CD14-positive monocyte (primary cell): ENCODE measurements around the gene ARCN1. TPM values are rescaled to one million over a fixed set of nuclear protein-coding genes. Genes with fewer than 3 reads are reported as not detected.
"Not testable (repeated sequence)": the region's sequence is repeated elsewhere in the genome, so short reads cannot be mapped to it uniquely, and the experiment has no call there.

Source experiments
- DNase-seq, 3 donors: peaks; one replicate each; pipeline ENCODE4 v3.0.0-alpha.2; 2011 to 2022
- H2AFZ ChIP-seq: 2 replicates; pipeline ENCODE4 v1.6.0; 2012; ENCODE audit warnings: mild to moderate bottlenecking, low read depth, low read length, inconsistent platforms; ENCODE audit not compliant: insufficient read depth, poor library complexity, severe bottlenecking
- H3K27ac ChIP-seq, 2 donors: 1 replicate in 1 of 2; 2 replicates in 1 of 2; pipeline ENCODE4 v1.5.1; 2012 to 2013; ENCODE audit warnings: low read length in 2 of 2, control low read depth in 1 of 2, inconsistent platforms in 1 of 2, low read depth in 1 of 2, mild to moderate bottlenecking in 1 of 2
- H3K27me3 ChIP-seq, 2 donors: one replicate each; pipeline versions ENCODE4 v1.6.0 to v1.6.1; 2011 to 2013; ENCODE audit warnings: low read length in 2 of 2; ENCODE audit not compliant: control insufficient read depth in 2 of 2, insufficient read depth in 2 of 2
- H3K36me3 ChIP-seq, 2 donors: replicated peaks in 1 of 2; 1 replicate in 1 of 2; 2 replicates in 1 of 2; pipeline versions ENCODE4 v1.5.1 to v1.6.1; 2012 to 2013; ENCODE audit warnings: low read length in 2 of 2, control low read depth in 1 of 2, inconsistent platforms in 1 of 2, mild to moderate bottlenecking in 1 of 2; ENCODE audit not compliant: insufficient read depth in 2 of 2, control insufficient read depth in 1 of 2
- H3K4me1 ChIP-seq, 2 donors: 1 replicate in 1 of 2; 2 replicates in 1 of 2; pipeline versions ENCODE4 v1.5.1 to v1.6.1; 2012 to 2013; ENCODE audit warnings: low read length in 2 of 2, control low read depth in 1 of 2, inconsistent platforms in 1 of 2, mild to moderate bottlenecking in 1 of 2, moderate library complexity in 1 of 2; ENCODE audit not compliant: insufficient read depth in 2 of 2, control insufficient read depth in 1 of 2
- H3K4me2 ChIP-seq: replicated peaks from 2 replicates; pipeline ENCODE3; 2012; ENCODE audit warnings: low read length, moderate library complexity, mild to moderate bottlenecking; ENCODE audit not compliant: poor library complexity, severe bottlenecking; ENCODE audit errors: extremely low read depth
- H3K4me3 ChIP-seq, 3 experiments: fragments of 200-600 bp in 1 of 3; sonication (generic) in 1 of 3; replicated peaks in 1 of 3; 1 replicate in 2 of 3; 2 replicates in 1 of 3; pipeline ENCODE4 v1.5.1; 2011 to 2013; ENCODE audit warnings: low read length in 3 of 3, mild to moderate bottlenecking in 3 of 3, control low read depth in 2 of 3, low read depth in 2 of 3, inconsistent platforms in 1 of 3, moderate library complexity in 1 of 3
- H3K79me2 ChIP-seq: 2 replicates; pipeline ENCODE4 v1.6.0; 2012; ENCODE audit warnings: mild to moderate bottlenecking, control low read depth, inconsistent platforms, low read length, moderate library complexity; ENCODE audit not compliant: insufficient read depth
- H3K9ac ChIP-seq: 2 replicates; pipeline ENCODE4 v1.6.0; 2017; ENCODE audit warnings: low read length, mild to moderate bottlenecking; ENCODE audit not compliant: insufficient read depth, poor library complexity, severe bottlenecking
- H3K9me3 ChIP-seq, 2 donors: replicated peaks in 1 of 2; 1 replicate in 1 of 2; 2 replicates in 1 of 2; pipeline versions ENCODE4 v1.5.1 to v1.6.1; 2012 to 2013; ENCODE audit warnings: low read length in 2 of 2, control low read depth in 1 of 2; ENCODE audit not compliant: control insufficient read depth in 1 of 2, insufficient read depth in 1 of 2
- H4K20me1 ChIP-seq: 2 replicates; pipeline ENCODE4 v1.6.0; 2012; ENCODE audit warnings: mild to moderate bottlenecking, low read length, control low read depth, moderate library complexity; ENCODE audit not compliant: insufficient read depth
- H3K27ac Mint-ChIP-seq, 7 donors: one replicate each; pipeline ENCODE4 v1.8.0; 2020; ENCODE audit warnings: mild to moderate bottlenecking in 7 of 7, mixed read lengths in 7 of 7, moderate library complexity in 6 of 7, inconsistent platforms in 2 of 7
- H3K27me3 Mint-ChIP-seq, 3 donors: one replicate each; pipeline ENCODE4 v1.8.0; 2021 to 2022; ENCODE audit warnings: low read depth in 3 of 3, mild to moderate bottlenecking in 3 of 3, mixed read lengths in 3 of 3, moderate library complexity in 3 of 3, inconsistent platforms in 1 of 3
- H3K36me3 Mint-ChIP-seq, 2 donors: one replicate each; pipeline ENCODE4 v1.8.0; 2020; ENCODE audit warnings: mixed read lengths in 2 of 2, inconsistent platforms in 1 of 2, mild to moderate bottlenecking in 1 of 2
- H3K4me1 Mint-ChIP-seq: one replicate; pipeline ENCODE4 v1.8.0; 2020; ENCODE audit warnings: mild to moderate bottlenecking, mixed read lengths
- H3K4me3 Mint-ChIP-seq, 2 donors: one replicate each; pipeline ENCODE4 v1.8.0; 2020; ENCODE audit warnings: mild to moderate bottlenecking in 2 of 2, mixed read lengths in 2 of 2, moderate library complexity in 1 of 2
- H3K9me3 Mint-ChIP-seq, 7 donors: one replicate each; pipeline ENCODE4 v1.8.0; 2020 to 2022; ENCODE audit warnings: mixed read lengths in 7 of 7, mild to moderate bottlenecking in 6 of 7, moderate library complexity in 6 of 7, inconsistent platforms in 2 of 7
- WGBS: methylation state at CpG from one replicate; pipeline ENCODE4 v1.1.5; 2013; ENCODE audit warnings: missing lambda C conversion rate; ENCODE audit not compliant: insufficient coverage; 5-methylcytosine and 5-hydroxymethylcytosine counted together
- intact Hi-C, 2 donors: fragments of 100-400 bp; cut with micrococcal nuclease; formaldehyde crosslinking; loops; one replicate each; pipeline versions ENCODE4 v1.15.0 to v1.15.1; 2023
- polyA plus RNA-seq, 3 donors: library from polyadenylated mRNA; depleted of rRNA in 1 of 3; unstranded in 2 of 3; stranded (reverse) in 1 of 3; fragments of 300-500 nt in 2 of 3; fragments of >200 nt in 1 of 3; fragmentation: Illumina TruSeq in 2 of 3; gene quantifications; 1 replicate in 2 of 3; 2 replicates in 1 of 3; pipeline ENCODE4 v1.2.3, GENCODE V29; 2012 to 2021
- TF ChIP-seq, protein P1 (sequence below): fragments of 200-600 bp; IDR thresholded peaks from one replicate; pipeline ENCODE4 v1.8.0; 2022; ENCODE audit warnings: antibody characterized with exemption, mild to moderate bottlenecking

ARCN1 gene
- polyA plus RNA-seq, 3 donors, result 36.1 to 101 (median 79.7) TPM

DNA sequence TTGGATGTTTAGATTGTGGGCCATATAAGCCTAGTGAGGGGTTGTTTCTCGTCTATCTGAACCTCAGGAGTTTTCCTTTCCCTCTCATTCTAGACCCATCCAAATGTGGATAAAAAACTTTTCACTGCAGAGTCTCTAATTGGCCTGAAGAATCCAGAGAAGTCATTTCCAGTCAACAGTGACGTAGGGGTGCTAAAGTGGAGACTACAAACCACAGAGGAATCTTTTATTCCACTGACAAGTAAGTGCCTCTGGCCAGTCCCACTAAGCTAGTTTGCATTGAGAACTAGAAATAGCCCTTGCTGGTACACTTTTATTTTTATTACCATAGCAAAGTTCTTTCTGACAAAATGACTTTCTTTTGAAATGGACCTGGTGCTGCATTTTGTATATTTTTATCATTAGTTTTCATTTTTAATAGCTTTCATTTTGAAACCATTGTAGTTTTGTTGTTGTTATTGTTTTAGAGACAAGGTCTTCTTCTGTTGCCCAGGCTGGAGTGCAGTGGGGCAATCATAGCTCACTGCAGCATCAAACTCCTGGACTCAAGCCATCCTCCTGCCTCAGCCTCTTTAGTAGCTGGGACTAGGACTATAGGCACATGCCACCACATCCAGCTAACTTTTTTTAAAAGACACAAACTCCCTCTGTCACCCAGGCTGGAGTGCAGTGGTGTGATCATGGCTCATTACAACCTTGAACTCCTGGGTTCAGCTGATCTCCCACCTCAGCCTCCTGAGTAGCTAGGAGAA is 20.6 kb downstream of the ARCN1 start:
- H3K79me2 ChIP-seq, result no peaks in the 10 kb centered on the region
- H3K9me3 ChIP-seq, result no peaks in the 10 kb centered on the region
- no peaks in the 10 kb centered on the region for H3K4me1 ChIP-seq
- Mint-ChIP-seq H3K36me3 (peaks cover 88 to 99% of the 10 kb centered on the region in 2 donors), H3K4me1 (no peaks in the 10 kb centered on the region), H3K27ac (no peak overlapping the region), H3K9me3 (peaks cover 0 to 2% (median 0%) of the 10 kb centered on the region in 7 donors), H3K4me3 (no peak overlapping the region), H3K27me3 (peaks cover 0 to 3% (median 2%) of the 10 kb centered on the region in 3 donors)
- H3K9ac ChIP-seq, result no peak overlapping the region
- WGBS, result 100% methylated on average over 1 of the region's 2 CpGs
- no peak overlapping the region for H3K4me3 ChIP-seq
- H3K27ac ChIP-seq, result no peak overlapping the region
- peaks cover 91 to 100% of the 10 kb centered on the region in 2 donors for H3K36me3 ChIP-seq
- intact Hi-C loops, result no loop called here
- no peak overlapping the region for H2AFZ ChIP-seq
- peaks cover 79% of the 10 kb centered on the region for H4K20me1 ChIP-seq
- no peaks in the 10 kb centered on the region for H3K27me3 ChIP-seq
- H3K4me2 ChIP-seq, result no peak overlapping the region
- DNase-seq, result no peak
- TF ChIP-seq, protein P1, sequence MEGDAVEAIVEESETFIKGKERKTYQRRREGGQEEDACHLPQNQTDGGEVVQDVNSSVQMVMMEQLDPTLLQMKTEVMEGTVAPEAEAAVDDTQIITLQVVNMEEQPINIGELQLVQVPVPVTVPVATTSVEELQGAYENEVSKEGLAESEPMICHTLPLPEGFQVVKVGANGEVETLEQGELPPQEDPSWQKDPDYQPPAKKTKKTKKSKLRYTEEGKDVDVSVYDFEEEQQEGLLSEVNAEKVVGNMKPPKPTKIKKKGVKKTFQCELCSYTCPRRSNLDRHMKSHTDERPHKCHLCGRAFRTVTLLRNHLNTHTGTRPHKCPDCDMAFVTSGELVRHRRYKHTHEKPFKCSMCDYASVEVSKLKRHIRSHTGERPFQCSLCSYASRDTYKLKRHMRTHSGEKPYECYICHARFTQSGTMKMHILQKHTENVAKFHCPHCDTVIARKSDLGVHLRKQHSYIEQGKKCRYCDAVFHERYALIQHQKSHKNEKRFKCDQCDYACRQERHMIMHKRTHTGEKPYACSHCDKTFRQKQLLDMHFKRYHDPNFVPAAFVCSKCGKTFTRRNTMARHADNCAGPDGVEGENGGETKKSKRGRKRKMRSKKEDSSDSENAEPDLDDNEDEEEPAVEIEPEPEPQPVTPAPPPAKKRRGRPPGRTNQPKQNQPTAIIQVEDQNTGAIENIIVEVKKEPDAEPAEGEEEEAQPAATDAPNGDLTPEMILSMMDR, result no peak

DNA sequence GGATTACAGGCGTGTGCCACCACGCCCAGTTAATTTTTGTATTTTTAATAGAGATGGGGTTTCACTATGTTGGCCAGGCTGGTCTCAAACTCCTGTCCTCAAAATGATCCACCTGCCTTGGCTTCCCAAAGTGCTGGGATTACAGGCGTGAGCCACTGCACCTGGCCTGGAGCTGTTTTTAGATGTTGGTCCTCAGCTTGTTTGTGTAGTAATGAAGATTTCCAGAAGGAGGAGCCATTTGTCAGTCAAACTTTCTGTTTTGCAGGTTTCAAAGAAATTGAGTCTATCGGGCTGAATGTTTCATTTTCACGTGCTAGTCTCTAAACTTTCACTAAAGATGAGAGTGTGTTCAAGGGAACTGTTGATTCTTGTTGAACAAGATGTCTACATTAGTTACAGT is 22.8 kb downstream of the ARCN1 start:
- H3K27ac ChIP-seq, H3K4me1 ChIP-seq, H3K27ac Mint-ChIP-seq, H3K9ac ChIP-seq, H3K4me3 ChIP-seq, H2AFZ ChIP-seq, H3K9me3 ChIP-seq, H3K9me3 Mint-ChIP-seq, H3K4me3 Mint-ChIP-seq, H3K4me2 ChIP-seq, H3K79me2 ChIP-seq, H3K4me1 Mint-ChIP-seq, H3K27me3 Mint-ChIP-seq, H3K27me3 ChIP-seq, intact Hi-C loops: not testable (repeated sequence)
- DNase-seq, result peak in 2 of 3 donors; percentile 19 to 26
- no CpG with 5 or more reads among the region's 5 CpGs for WGBS
- Histone ChIP-seq H4K20me1 (peaks cover 62% of the 10 kb centered on the region), H3K36me3 (peaks cover 88 to 100% of the 10 kb centered on the region in 2 donors)
- TF ChIP-seq, protein P1, result peak; percentile 43
- H3K36me3 Mint-ChIP-seq, result peaks cover 88 to 99% of the 10 kb centered on the region in 2 donors
